Measurements from ENCODE around the gene SRSF1.
"Not testable (repeated sequence)": the region's sequence is repeated elsewhere in the genome, so short reads cannot be mapped to it uniquely, and the experiment has no call there.

SRSF1 gene

GRCh38 chr17:57988301-57989250, 18.5 kb downstream of the SRSF1 start:
- no peak for FAIRE-seq

GRCh38 chr17:57987581-57988300, 19.3 kb downstream of the SRSF1 start, which contains the start of gene VEZF1:
Gene VEZF1 (minus strand): TSS chr17:57988254. CDS start chr17:57988111, 143 bp downstream.
- no peak for FAIRE-seq

GRCh38 chr17:57986841-57987580, 20.0 kb downstream of the SRSF1 start:
- no peak for FAIRE-seq

- FAIRE-seq, result no peak
These were observed 21.4 kb downstream of the SRSF1 start for GRCh38 chr17:57985675-57985974.

GRCh38 chr17:57984936-57985674, 21.9 kb downstream of the SRSF1 start:
- no peak for FAIRE-seq

- FAIRE-seq, result no peak
These were observed 22.7 kb downstream of the SRSF1 start for GRCh38 chr17:57984261-57984890.

- no peak for FAIRE-seq
These were observed 23.6 kb downstream of the SRSF1 start for GRCh38 chr17:57983446-57983845.

- no peak for FAIRE-seq
These were observed 24.4 kb downstream of the SRSF1 start for GRCh38 chr17:57982452-57983170.

GRCh38 chr17:57980522-57980921, 26.5 kb downstream of the SRSF1 start:
- FAIRE-seq, result no peak

- no peak for FAIRE-seq
These were observed 28.0 kb downstream of the SRSF1 start for GRCh38 chr17:57979076-57979475.

- FAIRE-seq, result no peak
These were observed 30.5 kb downstream of the SRSF1 start for GRCh38 chr17:57976594-57976993.

GRCh38 chr17:57975044-57975443, 32.0 kb downstream of the SRSF1 start:
- FAIRE-seq, result no peak

GRCh38 chr17:57974053-57974824, 32.8 kb downstream of the SRSF1 start:
- FAIRE-seq, result not testable (repeated sequence)

- no peak for FAIRE-seq
These were observed 34.9 kb downstream of the SRSF1 start for GRCh38 chr17:57972151-57972550.

GRCh38 chr17:57971572-57971971, 35.5 kb downstream of the SRSF1 start:
- FAIRE-seq, result no peak

GRCh38 chr17:57970710-57971109, 36.3 kb downstream of the SRSF1 start:
- no peak for FAIRE-seq

GRCh38 chr17:57968456-57968855, 38.6 kb downstream of the SRSF1 start:
- no peak for FAIRE-seq

GRCh38 chr17:57966875-57967274, 40.2 kb downstream of the SRSF1 start:
- FAIRE-seq, result no peak

- FAIRE-seq, result no peak
These were observed 40.8 kb downstream of the SRSF1 start for GRCh38 chr17:57966246-57966645.

GRCh38 chr17:57965521-57966160, 41.4 kb downstream of the SRSF1 start:
- FAIRE-seq, result no peak
